Prostate gland (tissue), 2 donors: Measurements from ENCODE around the gene NOTCH4. TPM values are rescaled to one million over a fixed set of nuclear protein-coding genes. Genes with fewer than 3 reads are reported as not detected.

Experiments
- DNase-seq: peaks from one replicate; pipeline ENCODE4 v3.0.0-alpha.2; 2019; ENCODE audit warnings: low spot score
- H3K27ac ChIP-seq, 2 donors: fragments of 200-600 bp; sonication (generic); 2 replicates each; pipeline ENCODE4 v1.5.1; 2017 to 2019
- H3K27me3 ChIP-seq: fragments of 200-600 bp; sonication (generic); replicated peaks from 2 replicates; pipeline ENCODE4 v1.5.1; 2019; ENCODE audit not compliant: insufficient read depth
- H3K36me3 ChIP-seq, 2 donors: fragments of 200-600 bp; sonication (generic); 1 replicate in 1 of 2; 2 replicates in 1 of 2; pipeline versions ENCODE4 v1.5.1 to v1.8.1; 2017 to 2019
- H3K4me1 ChIP-seq: fragments of 200-600 bp; sonication (generic); replicated peaks from 2 replicates; pipeline ENCODE4 v1.5.1; 2019
- H3K4me3 ChIP-seq, 2 donors: fragments of 200-600 bp; sonication (generic); 2 replicates each; pipeline ENCODE4 v1.5.1; 2017 to 2019
- H3K9me3 ChIP-seq: fragments of 200-600 bp; sonication (generic); 2 replicates; pipeline ENCODE4 v1.5.1; 2017
- POLR2A ChIP-seq: fragments of 450-650 bp; IDR thresholded peaks from one replicate; pipeline ENCODE4 v1.6.1; 2016; ENCODE audit warnings: antibody characterized with exemption, mild to moderate bottlenecking
- POLR2AphosphoS5 ChIP-seq: sonication (generic); formaldehyde crosslinking; IDR thresholded peaks from one replicate; pipeline ENCODE4 v1.6.1; 2017; ENCODE audit warnings: antibody characterized with exemption
- WGBS: methylation state at CpG from one replicate; pipeline ENCODE4 v1.1.5; 2018; 5-methylcytosine and 5-hydroxymethylcytosine counted together
- intact Hi-C: fragments of 100-400 bp; cut with DNase I; formaldehyde crosslinking; loops from one replicate; pipeline ENCODE4 v1.14.2; 2022
- microRNA-seq: library from miRNA; unstranded; fragments of <30 nt; microRNA quantifications from one replicate; pipeline ENCODE4, GENCODE V29; 2016
- small RNA-seq, 2 donors: library from RNA; depleted of rRNA; stranded (forward); fragments of <200 nt; gene quantifications; one replicate each; pipeline ENCODE3, GENCODE V24; 2016
- total RNA-seq, 2 donors: library from RNA; depleted of rRNA; stranded (reverse); fragments of >200 nt; gene quantifications; one replicate each; pipeline ENCODE4 v1.1.0, GENCODE V29; 2016
- TF ChIP-seq, protein P1 (sequence below), 4 experiments: fragments of 200-600 bp in 2 of 4; fragments of 450-650 bp in 2 of 4; sonication (generic) in 2 of 4; IDR thresholded peaks; 1 replicate in 3 of 4; 2 replicates in 1 of 4; pipeline ENCODE4 v1.5.1; 2016 to 2019; ENCODE audit warnings: antibody characterized with exemption in 4 of 4, mild to moderate bottlenecking in 2 of 4, moderate library complexity in 2 of 4

The NOTCH4 gene
- total RNA-seq, 2 donors from 2014 or later = 14.6 to 18.2 TPM

DNA sequence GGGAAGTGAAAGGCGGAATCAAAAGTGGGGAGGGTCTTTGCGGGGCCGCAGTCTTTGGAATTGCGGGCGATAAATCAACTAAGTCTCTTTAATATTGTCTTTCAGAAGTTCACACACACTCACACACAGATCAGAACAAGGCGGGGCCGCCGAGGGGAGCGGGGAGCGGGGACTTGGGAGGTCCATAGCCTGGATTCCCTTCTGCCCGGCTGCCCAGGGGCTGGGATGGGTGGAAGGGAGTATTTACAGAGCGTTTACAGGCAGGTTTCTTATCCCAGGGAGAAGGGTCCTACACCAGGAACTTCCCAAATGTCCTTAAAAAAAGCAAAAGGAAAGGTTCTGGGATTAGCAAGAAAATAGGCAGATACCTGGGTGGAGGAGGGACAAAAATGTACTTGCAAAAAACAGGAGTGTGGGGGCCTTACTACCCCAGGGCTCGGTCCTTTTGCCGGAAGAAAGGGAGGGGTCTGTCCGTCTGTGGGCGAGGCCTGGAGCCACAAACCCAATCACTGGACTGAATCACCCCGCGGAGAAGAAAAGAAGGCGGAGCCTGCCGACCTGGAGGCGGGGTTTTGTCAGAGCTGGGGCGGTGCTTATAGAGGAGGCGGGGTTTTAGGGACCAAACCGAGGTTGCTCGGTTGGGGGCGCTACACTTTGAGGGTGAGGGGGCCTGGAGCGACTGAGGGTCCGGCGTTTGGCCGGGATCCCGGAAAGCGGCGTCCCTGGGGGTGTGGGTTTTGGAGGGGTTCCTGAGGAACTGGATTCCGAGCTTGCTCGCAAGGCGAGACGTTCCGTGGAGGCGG is 75.4 kb downstream of the NOTCH4 start:
- H3K4me1 ChIP-seq = peaks cover 5% of the 10 kb centered on the region
- peak overlapping the region in 1 of 2 donors; percentile 7 for H3K4me3 ChIP-seq
- H3K36me3 ChIP-seq = no peaks in the 10 kb centered on the region
- H3K27ac ChIP-seq = no peak overlapping the region
- intact Hi-C loops = no loop called here
- H3K27me3 ChIP-seq = no peaks in the 10 kb centered on the region
- peak; percentile 34 for DNase-seq
- TF ChIP-seq POLR2AphosphoS5 (no peak), POLR2A (no peak)
- TF ChIP-seq, protein P1, sequence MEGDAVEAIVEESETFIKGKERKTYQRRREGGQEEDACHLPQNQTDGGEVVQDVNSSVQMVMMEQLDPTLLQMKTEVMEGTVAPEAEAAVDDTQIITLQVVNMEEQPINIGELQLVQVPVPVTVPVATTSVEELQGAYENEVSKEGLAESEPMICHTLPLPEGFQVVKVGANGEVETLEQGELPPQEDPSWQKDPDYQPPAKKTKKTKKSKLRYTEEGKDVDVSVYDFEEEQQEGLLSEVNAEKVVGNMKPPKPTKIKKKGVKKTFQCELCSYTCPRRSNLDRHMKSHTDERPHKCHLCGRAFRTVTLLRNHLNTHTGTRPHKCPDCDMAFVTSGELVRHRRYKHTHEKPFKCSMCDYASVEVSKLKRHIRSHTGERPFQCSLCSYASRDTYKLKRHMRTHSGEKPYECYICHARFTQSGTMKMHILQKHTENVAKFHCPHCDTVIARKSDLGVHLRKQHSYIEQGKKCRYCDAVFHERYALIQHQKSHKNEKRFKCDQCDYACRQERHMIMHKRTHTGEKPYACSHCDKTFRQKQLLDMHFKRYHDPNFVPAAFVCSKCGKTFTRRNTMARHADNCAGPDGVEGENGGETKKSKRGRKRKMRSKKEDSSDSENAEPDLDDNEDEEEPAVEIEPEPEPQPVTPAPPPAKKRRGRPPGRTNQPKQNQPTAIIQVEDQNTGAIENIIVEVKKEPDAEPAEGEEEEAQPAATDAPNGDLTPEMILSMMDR (IDR thresholded peaks at IDR 0.05) = peak in 2 of 4 experiments; percentile 9 to 34
- WGBS = 31% methylated on average over 39 of the region's 39 CpGs
- H3K9me3 ChIP-seq = no peaks in the 10 kb centered on the region

DNA sequence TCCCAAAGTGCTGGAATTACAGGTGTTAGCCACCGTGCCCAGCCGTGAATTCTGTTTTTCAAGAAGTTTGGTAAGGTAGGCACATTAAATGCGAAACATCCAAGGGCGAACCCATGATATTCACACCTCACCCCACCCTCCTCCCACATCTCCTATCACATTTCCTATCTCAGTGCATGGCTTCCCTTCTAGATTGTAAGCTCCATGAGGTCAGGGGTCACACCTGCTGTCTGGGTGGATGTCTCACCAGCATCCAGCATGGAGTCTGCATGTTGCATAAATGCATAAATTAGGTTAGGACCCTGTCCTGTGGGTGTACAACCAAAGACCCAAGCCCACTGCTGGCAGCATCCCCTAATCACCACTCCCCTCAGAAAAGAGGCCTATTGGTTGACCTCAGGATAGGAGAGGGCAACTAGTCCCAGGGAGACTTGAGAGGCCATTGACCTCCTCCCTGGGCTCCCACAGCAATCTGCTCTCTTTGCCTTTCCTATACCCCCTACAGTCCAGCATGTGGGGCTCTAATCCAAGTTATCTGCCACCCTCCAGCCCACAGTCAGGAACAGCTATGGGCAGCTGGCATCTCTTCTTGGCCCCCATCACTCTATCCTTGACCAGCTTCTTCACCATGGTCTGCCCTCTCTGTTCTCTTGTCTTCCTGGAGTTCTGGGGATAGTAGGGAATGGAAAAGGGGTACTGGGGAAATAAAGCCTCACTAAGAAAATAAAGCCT is 76.3 kb downstream of the NOTCH4 start:
- no peaks in the 10 kb centered on the region for H3K9me3 ChIP-seq
- H3K4me1 ChIP-seq = peaks cover 4% of the 10 kb centered on the region
- no peak overlapping the region for H3K27ac ChIP-seq
- TF ChIP-seq, protein P1 (IDR thresholded peaks at IDR 0.05) = no peak
- TF ChIP-seq POLR2A (no peak), POLR2AphosphoS5 (no peak)
- intact Hi-C loops = no loop called here
- DNase-seq = no peak
- no peaks in the 10 kb centered on the region for H3K36me3 ChIP-seq
- no peaks in the 10 kb centered on the region for H3K27me3 ChIP-seq
- 96% methylated on average over 4 of the region's 4 CpGs for WGBS
- H3K4me3 ChIP-seq = no peak overlapping the region

DNA sequence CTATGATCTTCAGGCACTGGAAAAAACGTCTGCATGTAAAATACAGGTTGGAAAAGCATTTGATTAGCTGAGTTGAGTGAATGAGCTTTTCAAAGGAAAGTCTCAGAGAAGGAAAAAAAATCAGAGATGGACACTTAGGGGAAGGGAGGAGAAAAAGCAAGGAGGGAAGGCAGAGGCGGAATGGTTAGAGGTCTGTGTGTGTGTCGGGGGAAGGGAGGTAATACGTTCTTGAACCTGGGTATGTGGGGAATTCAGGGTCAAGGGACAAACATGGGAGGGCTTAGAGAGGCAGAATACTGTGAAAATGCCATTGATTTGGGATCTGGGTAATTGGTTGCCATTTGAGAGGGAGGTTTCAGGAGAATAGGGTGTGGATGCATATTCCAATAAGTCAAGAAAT is 77.2 kb downstream of the NOTCH4 start:
- TF ChIP-seq POLR2A (no peak), POLR2AphosphoS5 (no peak)
- TF ChIP-seq, protein P1 (IDR thresholded peaks at IDR 0.05) = no peak
- no peaks in the 10 kb centered on the region for H3K9me3 ChIP-seq
- intact Hi-C loops = no loop called here

DNA sequence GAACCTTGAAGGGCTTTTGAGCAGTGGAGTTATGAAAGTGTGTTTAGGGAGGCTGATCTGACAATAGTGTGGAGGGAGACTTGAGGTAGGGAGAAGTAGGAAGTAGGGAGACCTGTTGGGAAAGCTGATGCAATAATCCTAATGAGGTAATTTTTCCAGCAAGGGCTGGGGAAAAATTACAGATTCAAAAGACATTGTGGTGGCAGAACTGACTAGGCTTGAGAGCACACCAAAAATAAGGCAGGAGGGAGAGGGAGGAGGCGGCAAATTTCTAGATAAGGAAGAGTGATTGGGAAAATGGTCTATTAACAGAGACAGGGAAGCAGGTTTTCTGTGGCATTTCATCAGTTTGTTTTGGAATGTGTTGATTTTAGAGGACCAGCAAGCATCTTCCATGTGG is 77.6 kb downstream of the NOTCH4 start:
- Histone ChIP-seq H3K9me3 (no peaks in the 10 kb centered on the region), H3K4me1 (no peaks in the 10 kb centered on the region), H3K36me3 (no peaks in the 10 kb centered on the region), H3K27ac (no peak overlapping the region), H3K4me3 (no peak overlapping the region), H3K27me3 (no peaks in the 10 kb centered on the region)
- no peak for DNase-seq
- intact Hi-C loops = no loop called here
- no peak for TF ChIP-seq POLR2A
- TF ChIP-seq POLR2AphosphoS5 = no peak
- TF ChIP-seq, protein P1 (IDR thresholded peaks at IDR 0.05) = no peak
- 96% methylated on average over 1 of the region's 1 CpG for WGBS

More for the DNA sequence above, 77.2 kb downstream of the NOTCH4 start:
- Histone ChIP-seq H3K36me3 (no peaks in the 10 kb centered on the region), H3K4me3 (no peak overlapping the region), H3K27me3 (no peaks in the 10 kb centered on the region), H3K4me1 (no peaks in the 10 kb centered on the region), H3K27ac (no peak overlapping the region)
- no peak for DNase-seq
- WGBS = 39% methylated on average over 4 of the region's 4 CpGs

Small RNA genes within 50 kb of the gene (microRNA-seq; reads per million reads assigned to microRNA genes)
- gene MIR6721 (2.9 reads per million, percentile 35 among the genes with 10 or more reads in this experiment), gene MIR6833 (0.75 reads per million)

Small RNA genes within 50 kb of the gene (small RNA-seq; reads per million reads assigned to genes)
- gene AL662884.1 (0 reads per million in 2 donors), gene MIR6833 (0 reads per million in 2 donors)

Other genes with a start within 250 kb of the NOTCH4 start
- gene C4A, start 242.0 kb downstream of the NOTCH4 start, total RNA-seq = 100 to 1,000 TPM in 1 of 2 donors, 10 to 100 TPM in 1; 32.8 to 196 TPM
- gene C4B, start 209.3 kb downstream of the NOTCH4 start, total RNA-seq = 100 to 1,000 TPM in 1 of 2 donors, 10 to 100 TPM in 1; 49.2 to 137 TPM
- 1 to 10 TPM in 1 of 2 donors, under 1 TPM in 1; 0.59 to 2.7 TPM for gene CYP21A2, start 185.7 kb downstream of the NOTCH4 start, total RNA-seq
- 10 to 100 TPM; 18.5 to 29.1 TPM for gene TNXB, start 114.7 kb downstream of the NOTCH4 start, total RNA-seq
- 100 to 1,000 TPM in 1 of 2 donors, 10 to 100 TPM in 1; 70.6 to 132 TPM for gene ATF6B, start 95.8 kb downstream of the NOTCH4 start, total RNA-seq
- 1 to 10 TPM; 3.6 to 6.9 TPM for gene FKBPL, start 93.8 kb downstream of the NOTCH4 start, total RNA-seq
- gene PRRT1, start 72.1 kb downstream of the NOTCH4 start, total RNA-seq = 1 to 10 TPM in 1 of 2 donors, under 1 TPM in 1; 0.64 to 7.2 TPM
- gene PPT2, start 69.9 kb downstream of the NOTCH4 start, total RNA-seq = 10 to 100 TPM; 18.6 to 32.9 TPM
- 10 to 100 TPM; 12.2 to 19.5 TPM for gene EGFL8, start 59.5 kb downstream of the NOTCH4 start, total RNA-seq
- gene AGPAT1, start 48.0 kb downstream of the NOTCH4 start, total RNA-seq = 100 to 1,000 TPM in 1 of 2 donors, 10 to 100 TPM in 1; 52.6 to 113 TPM
- 100 to 1,000 TPM in 1 of 2 donors, 10 to 100 TPM in 1; 98.6 to 129 TPM for gene RNF5, start 45.7 kb downstream of the NOTCH4 start, total RNA-seq
- gene AGER, start 39.8 kb downstream of the NOTCH4 start, total RNA-seq = 1 to 10 TPM; 3.3 to 3.8 TPM
- gene PBX2, start 33.9 kb downstream of the NOTCH4 start, total RNA-seq = 100 to 1,000 TPM in 1 of 2 donors, 10 to 100 TPM in 1; 61.5 to 102 TPM
- gene GPSM3, start 31.4 kb downstream of the NOTCH4 start, total RNA-seq = 1 to 10 TPM; 5.1 to 5.9 TPM
- under 1 TPM in 1 of 2 donors, not detected in 1; 0.45 TPM for gene TSBP1, start 147.8 kb upstream of the NOTCH4 start, total RNA-seq
- not detected for gene BTNL2, start 183.1 kb upstream of the NOTCH4 start, total RNA-seq
- 100 to 1,000 TPM; 116 to 145 TPM for gene HLA-DRA, start 215.8 kb upstream of the NOTCH4 start, total RNA-seq